ENCODE results near the gene SCGB2B2. TPM values are rescaled to one million over a fixed set of nuclear protein-coding genes. Genes with fewer than 3 reads are reported as not detected.

Gene SCGB2B2
- total RNA-seq, 1 experiment from 2014 or later: 0.20 TPM

- peaks cover 54% of the 10 kb centered on the region for H3K9me3 Mint-ChIP-seq
- no peak overlapping the region for H3K27ac Mint-ChIP-seq
- peaks cover 5% of the 10 kb centered on the region for H3K27me3 Mint-ChIP-seq (ENCODE audit: low read depth)
- CTCF ChIA-PET: interaction anchor here (1.2 kb wide), 1 partner anchor 12 kb away, joined by 4 read pairs; no protein-coding TSS in a partner anchor
- DNase-seq (ENCODE audit: low spot score) (no peak), ATAC-seq (no peak)
- H3K4me3 Mint-ChIP-seq: no peak overlapping the region
- peaks cover 11% of the 10 kb centered on the region; the same call in 1 of the 2 replicates for H3K36me3 Mint-ChIP-seq
- TF ChIP-seq, protein P1, sequence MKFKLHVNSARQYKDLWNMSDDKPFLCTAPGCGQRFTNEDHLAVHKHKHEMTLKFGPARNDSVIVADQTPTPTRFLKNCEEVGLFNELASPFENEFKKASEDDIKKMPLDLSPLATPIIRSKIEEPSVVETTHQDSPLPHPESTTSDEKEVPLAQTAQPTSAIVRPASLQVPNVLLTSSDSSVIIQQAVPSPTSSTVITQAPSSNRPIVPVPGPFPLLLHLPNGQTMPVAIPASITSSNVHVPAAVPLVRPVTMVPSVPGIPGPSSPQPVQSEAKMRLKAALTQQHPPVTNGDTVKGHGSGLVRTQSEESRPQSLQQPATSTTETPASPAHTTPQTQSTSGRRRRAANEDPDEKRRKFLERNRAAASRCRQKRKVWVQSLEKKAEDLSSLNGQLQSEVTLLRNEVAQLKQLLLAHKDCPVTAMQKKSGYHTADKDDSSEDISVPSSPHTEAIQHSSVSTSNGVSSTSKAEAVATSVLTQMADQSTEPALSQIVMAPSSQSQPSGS (CRISPR knock-in tag; IDR thresholded peaks at IDR 0.05; ENCODE audit: borderline replicate concordance, low read depth): no peak
- TF ChIP-seq, protein P2, sequence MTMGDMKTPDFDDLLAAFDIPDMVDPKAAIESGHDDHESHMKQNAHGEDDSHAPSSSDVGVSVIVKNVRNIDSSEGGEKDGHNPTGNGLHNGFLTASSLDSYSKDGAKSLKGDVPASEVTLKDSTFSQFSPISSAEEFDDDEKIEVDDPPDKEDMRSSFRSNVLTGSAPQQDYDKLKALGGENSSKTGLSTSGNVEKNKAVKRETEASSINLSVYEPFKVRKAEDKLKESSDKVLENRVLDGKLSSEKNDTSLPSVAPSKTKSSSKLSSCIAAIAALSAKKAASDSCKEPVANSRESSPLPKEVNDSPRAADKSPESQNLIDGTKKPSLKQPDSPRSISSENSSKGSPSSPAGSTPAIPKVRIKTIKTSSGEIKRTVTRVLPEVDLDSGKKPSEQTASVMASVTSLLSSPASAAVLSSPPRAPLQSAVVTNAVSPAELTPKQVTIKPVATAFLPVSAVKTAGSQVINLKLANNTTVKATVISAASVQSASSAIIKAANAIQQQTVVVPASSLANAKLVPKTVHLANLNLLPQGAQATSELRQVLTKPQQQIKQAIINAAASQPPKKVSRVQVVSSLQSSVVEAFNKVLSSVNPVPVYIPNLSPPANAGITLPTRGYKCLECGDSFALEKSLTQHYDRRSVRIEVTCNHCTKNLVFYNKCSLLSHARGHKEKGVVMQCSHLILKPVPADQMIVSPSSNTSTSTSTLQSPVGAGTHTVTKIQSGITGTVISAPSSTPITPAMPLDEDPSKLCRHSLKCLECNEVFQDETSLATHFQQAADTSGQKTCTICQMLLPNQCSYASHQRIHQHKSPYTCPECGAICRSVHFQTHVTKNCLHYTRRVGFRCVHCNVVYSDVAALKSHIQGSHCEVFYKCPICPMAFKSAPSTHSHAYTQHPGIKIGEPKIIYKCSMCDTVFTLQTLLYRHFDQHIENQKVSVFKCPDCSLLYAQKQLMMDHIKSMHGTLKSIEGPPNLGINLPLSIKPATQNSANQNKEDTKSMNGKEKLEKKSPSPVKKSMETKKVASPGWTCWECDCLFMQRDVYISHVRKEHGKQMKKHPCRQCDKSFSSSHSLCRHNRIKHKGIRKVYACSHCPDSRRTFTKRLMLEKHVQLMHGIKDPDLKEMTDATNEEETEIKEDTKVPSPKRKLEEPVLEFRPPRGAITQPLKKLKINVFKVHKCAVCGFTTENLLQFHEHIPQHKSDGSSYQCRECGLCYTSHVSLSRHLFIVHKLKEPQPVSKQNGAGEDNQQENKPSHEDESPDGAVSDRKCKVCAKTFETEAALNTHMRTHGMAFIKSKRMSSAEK (CRISPR knock-in tag; IDR thresholded peaks at IDR 0.05; ENCODE audit: borderline replicate concordance): no peak
- no peak for TF ChIP-seq E2F1 (CRISPR knock-in tag; IDR thresholded peaks at IDR 0.05)
- TF ChIP-seq ATF1 (CRISPR knock-in tag; IDR thresholded peaks at IDR 0.05): no peak
- no peak for TF ChIP-seq ARID4B (CRISPR knock-in tag; IDR thresholded peaks at IDR 0.05; ENCODE audit: borderline replicate concordance)
- TF ChIP-seq ZNF138 (CRISPR knock-in tag; conservative IDR thresholded peaks at IDR 0.05): no peak
- no peak for TF ChIP-seq ZNF232 (CRISPR knock-in tag; IDR thresholded peaks at IDR 0.05)
- no peak for TF ChIP-seq RORB (CRISPR knock-in tag; IDR thresholded peaks at IDR 0.05)
- TF ChIP-seq NFYB (CRISPR knock-in tag; conservative IDR thresholded peaks at IDR 0.05; ENCODE audit: low read depth): no peak
- POLR2A ChIA-PET: no interaction called here
- H3K4me1 Mint-ChIP-seq: peaks cover 4% of the 10 kb centered on the region
Observed at GRCh38 chr19:34651747-34652146, 25.2 kb downstream of the SCGB2B2 start.

- Mint-ChIP-seq H3K27me3 (ENCODE audit: low read depth) (peaks cover 5% of the 10 kb centered on the region), H3K4me3 (no peak overlapping the region), H3K9me3 (peaks cover 41% of the 10 kb centered on the region), H3K4me1 (peaks cover 4% of the 10 kb centered on the region), H3K27ac (no peak overlapping the region), H3K36me3 (peaks cover 11% of the 10 kb centered on the region; the same call in 1 of the 2 replicates)
- ChIA-PET CTCF (no interaction called here), POLR2A (no interaction called here)
- ATAC-seq: no peak
- TF ChIP-seq ZNF396 (CRISPR knock-in tag; IDR thresholded peaks at IDR 0.05; ENCODE audit: borderline replicate concordance) (no peak), ZNF416 (CRISPR knock-in tag; IDR thresholded peaks at IDR 0.05) (no peak), ZNF263 (CRISPR knock-in tag; IDR thresholded peaks at IDR 0.05; ENCODE audit: low read depth) (no peak), NR2C2 (CRISPR knock-in tag; IDR thresholded peaks at IDR 0.05) (no peak), ATF6 (CRISPR knock-in tag; IDR thresholded peaks at IDR 0.05) (no peak)
- DNase-seq (ENCODE audit: low spot score): no peak
Observed at GRCh38 chr19:34649886-34650543, 26.9 kb downstream of the SCGB2B2 start.
